Thyroid gland (tissue), 4 donors: Measurements from ENCODE around the gene GAS2L1.

Source experiments
- CTCF ChIP-seq, 6 experiments: fragments of 200-600 bp in 3 of 6; fragments of 450-650 bp in 3 of 6; sonication (generic) in 3 of 6; IDR thresholded peaks; one replicate each; pipeline ENCODE4 v1.5.1; 2016 to 2019; ENCODE audit warnings: antibody characterized with exemption in 6 of 6, mild to moderate bottlenecking in 2 of 6, inconsistent platforms in 1 of 6, moderate library complexity in 1 of 6
- POLR2A ChIP-seq, 2 donors: fragments of 450-650 bp; IDR thresholded peaks; one replicate each; pipeline ENCODE4 v1.6.1; 2017; ENCODE audit warnings: antibody characterized with exemption in 2 of 2, mild to moderate bottlenecking in 2 of 2, moderate library complexity in 1 of 2

- TF ChIP-seq POLR2A (IDR thresholded peaks at IDR 0.05) (no peak), CTCF (IDR thresholded peaks at IDR 0.05) (no peak)
These were observed 18.9 kb downstream of the GAS2L1 start for GRCh38 chr22:29325356-29325755.
